DMS53 treated with DMSO at 0.1 percent for 48 hours (cell line): ENCODE measurements around the gene RABGEF1.
A peak's percentile ranks its signal among the peaks of the same experiment; 100 is the strongest.
"Not testable (repeated sequence)": the region's sequence is repeated elsewhere in the genome, so short reads cannot be mapped to it uniquely, and the experiment has no call there.

ENCODE experiments used
- DNase-seq: peaks from one replicate; lab custom pipeline; 2025; ENCODE audit not compliant: unreplicated experiment; lab: John Stamatoyannopoulos, UW

Gene RABGEF1

DNA sequence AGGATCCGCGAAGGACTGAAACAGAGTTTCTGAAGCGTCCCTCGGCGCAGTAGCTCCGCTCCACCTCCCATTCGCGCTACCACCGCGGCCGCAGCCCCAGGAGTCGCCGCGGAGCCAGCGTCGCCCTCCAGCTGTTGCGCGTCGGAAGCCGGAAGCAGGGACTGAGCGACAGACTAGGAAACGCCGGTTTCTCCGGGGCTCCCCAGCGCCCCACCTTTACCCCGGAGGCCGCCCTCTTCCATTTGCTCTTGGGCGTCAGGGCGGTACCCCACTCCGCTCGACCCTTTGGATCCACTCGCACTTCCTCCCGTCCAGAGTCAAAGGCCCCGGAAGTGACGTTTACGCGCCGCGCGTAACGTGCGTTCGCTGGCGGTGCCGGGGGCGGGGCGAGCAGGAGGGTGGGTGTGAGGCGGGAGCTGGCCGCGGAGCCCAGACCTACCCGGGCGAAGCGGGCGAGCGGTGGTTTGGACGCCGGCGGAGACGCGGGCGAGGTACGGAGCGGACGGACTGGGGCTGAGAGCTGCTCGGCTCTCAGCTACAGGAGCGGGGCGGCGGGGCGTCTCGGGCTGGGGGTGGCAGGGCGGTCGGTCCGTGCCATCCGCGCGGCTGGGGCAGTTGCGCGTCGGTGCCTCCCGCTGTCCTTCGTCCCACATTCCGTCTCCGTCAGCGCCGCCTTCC, at the start of gene RABGEF1:
Gene RABGEF1, plus strand, starts transcription at position 432 of the 678 bp plus-strand sequence. CDS start 31,167 bp downstream, outside the sequence.
- DNase-seq, result peak; percentile 93

DNA sequence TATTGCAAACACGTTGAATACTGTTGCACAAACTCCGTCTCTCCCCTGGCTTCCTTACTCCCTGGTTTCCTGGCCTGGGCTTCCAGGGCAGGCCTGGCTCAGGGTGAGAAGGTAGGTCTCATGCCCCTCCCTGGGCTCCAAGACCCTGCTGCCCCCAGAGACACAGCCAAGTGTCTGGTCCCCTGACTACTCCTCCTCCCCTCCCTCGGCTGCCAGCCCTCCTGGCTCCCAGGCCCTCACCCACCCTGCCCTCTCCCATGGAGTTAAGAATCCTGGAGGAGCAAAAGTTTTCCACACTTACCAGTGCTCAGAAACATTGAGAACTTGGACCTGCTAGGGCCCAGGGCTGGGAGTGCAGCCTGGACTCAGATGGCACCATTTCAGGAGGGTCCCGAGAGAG, 47.2 kb upstream of the RABGEF1 start:
- DNase-seq, result no peak

DNA sequence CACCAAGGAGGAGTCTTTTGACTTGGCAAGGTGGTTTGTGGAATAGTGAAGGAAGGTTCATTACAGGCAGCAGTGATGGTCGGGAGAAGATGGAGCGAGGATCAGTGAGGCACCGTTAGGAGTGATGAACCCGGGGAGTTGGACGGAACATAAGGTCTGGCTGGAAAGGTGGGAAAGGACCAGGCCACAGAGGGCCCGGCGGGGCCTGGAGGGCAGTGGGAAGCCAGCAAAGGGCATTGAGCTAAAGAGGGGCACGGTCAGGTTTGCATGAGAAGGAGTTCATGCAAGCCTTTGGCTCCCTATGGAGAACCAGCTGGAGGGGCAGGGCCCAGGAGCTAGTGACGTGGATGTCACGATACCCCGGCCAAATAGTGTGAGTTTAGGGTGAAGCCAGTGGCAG, 46.2 kb upstream of the RABGEF1 start:
- DNase-seq, result no peak

DNA sequence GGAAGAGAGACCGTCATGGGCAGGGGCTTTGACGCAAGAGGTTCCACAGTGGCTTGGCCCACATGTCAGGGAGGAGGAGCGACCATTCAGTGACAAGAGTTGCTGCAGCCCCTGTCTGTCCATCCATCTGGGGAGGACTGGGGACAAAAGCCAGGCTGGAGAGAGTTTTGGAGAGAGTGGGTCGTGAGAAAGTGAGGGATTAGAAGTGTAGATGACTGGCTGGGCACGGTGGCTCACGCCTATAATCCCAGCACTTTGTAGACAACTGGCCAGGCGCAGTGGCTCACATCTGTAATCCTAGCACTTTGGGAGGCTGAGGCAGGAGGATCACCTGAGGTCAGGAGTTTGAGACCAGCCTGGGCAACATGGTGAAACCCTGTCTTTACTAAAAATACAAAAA, 45.1 kb upstream of the RABGEF1 start:
- not testable (repeated sequence) for DNase-seq

DNA sequence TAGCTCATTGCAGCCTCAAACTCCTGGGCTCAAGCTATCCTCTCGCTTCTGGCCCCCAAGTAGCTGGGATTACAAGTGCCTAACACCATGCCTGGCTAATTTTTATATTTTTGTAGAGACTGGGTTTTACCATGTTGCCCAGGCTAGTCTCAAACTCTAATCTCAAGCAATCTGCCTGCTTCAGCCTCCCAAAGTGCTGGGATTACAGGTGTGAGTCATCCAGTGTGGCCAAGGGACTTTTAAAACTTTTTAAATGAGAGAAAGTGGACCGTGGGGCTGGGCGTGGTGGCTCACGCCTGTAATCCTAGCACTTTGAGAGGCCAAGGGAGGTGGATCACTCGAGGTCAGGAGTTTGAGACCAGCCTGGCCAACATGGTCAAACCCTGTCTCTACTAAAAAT, 44.4 kb upstream of the RABGEF1 start:
- DNase-seq, result not testable (repeated sequence)

DNA sequence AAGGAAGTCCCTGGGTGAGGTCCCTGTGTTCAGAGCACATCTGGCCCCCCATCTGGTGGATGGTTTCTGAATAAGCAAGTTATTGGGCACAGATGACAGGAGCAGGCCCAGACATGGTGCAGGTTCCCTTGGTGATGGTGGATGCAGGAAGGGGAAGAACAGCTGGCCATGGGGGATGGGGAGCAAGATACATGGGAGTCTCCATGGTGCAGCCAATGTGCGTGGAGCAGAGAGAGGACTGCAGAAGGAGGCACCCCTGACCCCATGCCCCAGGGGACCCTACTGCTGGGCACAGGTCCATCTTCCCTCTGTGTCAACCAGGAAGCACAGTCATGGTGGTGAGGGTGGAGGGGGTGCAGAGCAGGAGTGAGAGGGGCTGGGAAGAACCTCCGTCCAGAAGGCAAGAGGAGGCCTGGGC, 43.8 kb upstream of the RABGEF1 start:
- DNase-seq, result no peak

DNA sequence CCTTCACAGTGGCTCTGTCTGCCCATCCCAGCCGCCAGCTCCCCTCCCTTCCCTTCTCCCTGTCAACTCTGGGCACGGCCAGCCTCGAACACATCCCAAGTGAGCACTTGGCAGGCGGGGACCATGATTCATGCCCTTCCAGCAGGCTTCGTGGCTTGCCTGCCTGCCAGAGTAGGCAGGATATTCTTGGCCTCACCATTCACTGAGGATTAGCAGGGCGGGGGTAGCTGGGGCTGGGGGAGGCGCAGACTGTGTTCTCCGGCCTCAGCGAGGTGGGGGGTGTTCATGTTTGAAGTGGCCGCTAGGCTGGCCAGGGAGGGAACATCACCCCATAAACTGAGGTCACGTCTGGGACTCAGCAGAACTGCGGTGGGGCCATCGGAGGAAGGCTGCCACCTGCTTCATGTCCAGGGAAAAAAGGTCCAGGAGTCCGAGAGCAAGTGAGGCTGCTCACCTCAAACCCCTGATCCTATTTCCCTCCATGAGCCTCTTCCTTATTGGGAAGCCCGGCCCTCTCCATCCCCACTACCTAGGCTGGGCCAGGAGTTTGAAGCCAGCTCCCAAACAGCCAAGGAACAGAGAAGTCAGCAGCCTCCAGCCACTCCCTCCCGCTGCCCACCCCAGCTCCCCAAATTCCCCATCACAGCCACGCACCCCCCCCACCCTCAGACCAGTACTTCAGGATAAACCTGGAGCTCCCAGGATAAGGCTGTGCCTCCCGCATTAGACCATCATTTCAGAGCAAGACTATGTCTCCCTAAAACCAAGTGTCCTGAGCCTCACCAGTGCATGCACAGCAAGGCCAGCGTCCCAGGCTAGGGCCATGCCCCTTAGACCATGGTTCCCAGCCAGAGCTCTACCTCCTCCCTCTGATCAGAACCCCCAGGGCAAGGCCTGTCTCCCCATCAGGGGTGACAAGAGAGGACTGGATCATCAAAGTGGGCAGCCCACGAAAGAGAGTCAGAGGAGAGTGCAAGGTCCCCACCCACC, 42.8 kb upstream of the RABGEF1 start:
- DNase-seq, result no peak

DNA sequence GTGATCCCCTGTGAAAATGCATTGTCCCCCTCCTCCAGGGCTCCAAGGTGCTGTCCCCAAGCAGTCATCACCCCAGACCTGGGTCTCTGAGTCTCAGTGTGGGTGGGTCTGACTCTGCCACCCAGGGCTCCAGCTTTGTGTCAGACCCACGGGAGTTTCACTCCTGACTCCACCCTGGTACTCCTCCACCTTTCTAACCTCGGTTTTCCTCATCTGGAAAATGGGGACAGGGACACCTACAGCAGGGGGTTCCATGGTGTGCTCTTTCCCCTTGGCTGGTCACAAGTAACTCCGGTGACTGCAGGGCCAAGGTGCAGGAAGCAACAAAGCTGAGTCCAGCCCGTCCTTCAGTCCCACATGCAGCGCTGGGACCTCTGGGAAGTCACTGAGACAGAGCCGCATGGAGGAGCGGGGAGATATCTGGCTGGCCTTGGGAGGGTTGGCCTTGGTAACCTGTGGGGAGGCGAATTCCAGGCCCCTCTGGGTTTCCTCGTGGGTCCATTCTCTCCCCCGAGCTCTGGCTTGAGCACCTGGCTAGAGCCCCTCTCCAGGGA, 41.8 kb upstream of the RABGEF1 start:
- no peak for DNase-seq

DNA sequence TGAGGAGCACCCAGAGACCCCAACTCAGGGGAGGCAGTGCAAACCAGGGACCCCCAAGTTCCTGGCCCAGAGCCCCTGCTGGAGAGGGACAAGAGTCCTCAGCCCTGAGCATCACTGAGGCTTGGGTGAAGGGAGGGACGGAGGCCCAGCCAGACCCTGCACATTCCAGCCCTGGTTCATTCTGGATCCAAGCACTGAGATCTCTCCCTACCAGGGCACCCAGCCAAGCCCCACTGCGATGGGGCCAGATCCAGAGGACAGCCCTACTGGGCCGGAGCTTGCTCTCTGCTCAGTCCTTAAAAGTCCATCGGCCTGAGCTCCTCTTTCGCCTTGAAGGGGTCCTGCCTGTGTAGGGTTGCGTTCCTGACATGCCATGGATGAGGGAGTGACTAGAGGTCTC, 40.5 kb upstream of the RABGEF1 start:
- DNase-seq, result no peak

DNA sequence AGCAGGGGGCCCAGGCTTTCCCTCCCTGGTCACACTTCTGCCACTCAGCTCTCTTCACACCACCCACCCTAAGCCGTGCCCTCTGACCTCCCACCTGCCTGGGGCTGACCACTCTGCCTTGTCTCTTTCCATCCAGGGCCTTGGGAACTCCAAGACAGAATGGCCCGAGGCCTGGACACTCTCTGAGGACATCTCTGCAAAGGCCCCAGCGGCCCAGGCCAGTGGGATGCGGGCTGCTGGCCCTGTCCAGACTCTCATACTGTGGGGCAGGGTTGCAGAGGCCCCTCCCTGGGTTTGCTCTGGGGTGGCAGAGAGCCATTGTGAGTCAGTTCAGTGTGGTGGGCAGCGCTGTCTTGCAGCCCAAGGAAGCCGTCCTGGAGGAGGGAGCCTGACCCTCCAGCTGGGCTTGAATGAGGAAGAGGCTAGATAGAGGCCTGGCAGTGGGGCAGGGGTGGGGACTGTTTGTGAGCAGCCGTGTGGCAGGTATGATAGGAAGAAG, 39.9 kb upstream of the RABGEF1 start:
- DNase-seq, result no peak

DNA sequence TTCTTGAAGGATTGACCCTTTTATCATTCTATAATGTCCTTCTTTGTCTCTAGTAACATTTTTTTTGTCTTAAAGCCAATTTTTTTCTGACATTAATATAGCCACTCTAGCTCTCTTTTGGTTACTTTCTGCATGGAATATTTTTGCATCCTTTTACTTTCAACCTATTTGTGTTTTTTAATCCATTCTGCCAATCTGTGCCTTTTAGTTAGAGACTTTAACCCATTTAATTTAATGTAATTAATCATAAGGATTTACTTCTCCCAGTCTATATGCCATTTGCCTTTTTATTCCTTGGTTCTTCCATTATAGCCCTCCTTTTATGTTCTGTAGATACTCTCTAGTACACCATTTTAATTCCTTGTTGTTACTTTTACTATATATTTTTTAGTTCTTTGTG, 32.7 kb upstream of the RABGEF1 start:
- DNase-seq, result no peak

DNA sequence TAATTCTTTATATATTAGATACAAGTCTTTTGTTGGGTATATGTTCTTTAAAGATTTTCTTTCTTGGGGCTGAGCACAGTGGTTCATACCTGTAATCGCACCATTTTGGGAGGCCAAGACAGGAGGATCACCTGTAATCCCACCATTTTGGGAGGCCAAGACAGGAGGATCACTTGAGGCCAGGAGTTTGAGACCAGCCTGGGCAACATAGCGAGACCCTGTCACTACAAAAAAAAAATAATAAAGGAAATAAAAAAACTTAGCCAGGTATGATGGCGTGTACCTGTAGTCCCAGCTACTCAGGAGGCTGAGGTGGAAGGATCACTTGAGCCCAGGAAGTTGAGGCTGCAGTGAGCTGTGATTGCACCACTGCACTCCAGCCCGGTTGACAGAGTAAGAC, 29.8 kb upstream of the RABGEF1 start:
- DNase-seq, result not testable (repeated sequence)

DNA sequence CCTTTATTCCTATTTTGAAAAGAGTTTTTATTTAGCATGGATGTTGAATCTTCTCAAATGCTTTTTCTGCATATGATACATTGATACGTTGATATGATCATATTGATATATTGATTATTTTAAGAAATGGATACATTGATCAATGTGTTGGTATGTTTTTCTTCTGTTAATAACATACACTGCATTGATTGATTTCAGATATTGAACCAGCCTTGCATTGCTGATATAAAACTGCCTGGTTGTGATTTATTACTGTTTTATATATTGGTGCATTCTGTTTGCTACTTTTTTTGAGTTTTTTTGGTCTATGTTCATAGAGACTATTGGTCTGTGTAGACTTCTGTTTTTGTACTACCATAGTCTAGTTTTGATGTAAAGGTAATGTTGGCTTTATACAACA, 26.8 kb upstream of the RABGEF1 start:
- DNase-seq, result no peak

DNA sequence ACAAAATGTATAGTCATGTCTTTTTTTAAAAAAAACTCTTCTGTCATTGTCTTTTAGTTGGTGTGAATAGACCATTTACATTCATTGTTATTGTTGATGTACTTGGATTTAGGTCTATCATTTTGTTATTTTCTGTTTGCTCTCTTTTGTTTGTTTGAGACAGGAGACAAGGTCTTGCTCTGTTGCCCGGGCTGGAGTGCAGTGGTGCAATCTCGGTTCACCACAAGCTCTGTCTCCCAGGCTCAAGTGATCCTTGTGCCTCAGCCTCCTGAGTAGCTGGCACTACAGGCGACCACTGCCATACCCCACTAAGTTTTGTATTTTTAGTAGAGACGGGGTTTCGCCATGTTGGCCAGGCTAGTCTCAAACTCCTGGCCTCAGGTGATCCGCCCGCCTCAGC, 23.9 kb upstream of the RABGEF1 start:
- not testable (repeated sequence) for DNase-seq

DNA sequence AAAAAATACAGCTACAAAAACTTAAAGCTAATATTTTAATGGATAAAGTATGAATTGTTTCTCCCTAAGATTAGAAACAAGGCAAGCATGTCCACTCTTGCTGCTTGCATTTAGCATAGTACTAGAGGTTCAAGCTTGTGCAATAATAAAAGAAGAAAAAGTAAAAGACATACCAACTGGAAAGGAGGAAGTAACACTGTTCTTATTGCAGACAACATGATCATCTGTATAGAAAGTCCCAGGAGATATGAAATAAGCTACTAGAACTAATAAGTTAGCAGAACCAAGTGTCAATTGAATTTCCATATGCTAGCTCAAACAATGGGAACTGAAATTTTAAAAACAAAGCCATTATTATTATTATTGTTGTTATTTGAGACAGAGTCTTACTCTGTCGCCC, 20.0 kb upstream of the RABGEF1 start:
- no peak for DNase-seq

DNA sequence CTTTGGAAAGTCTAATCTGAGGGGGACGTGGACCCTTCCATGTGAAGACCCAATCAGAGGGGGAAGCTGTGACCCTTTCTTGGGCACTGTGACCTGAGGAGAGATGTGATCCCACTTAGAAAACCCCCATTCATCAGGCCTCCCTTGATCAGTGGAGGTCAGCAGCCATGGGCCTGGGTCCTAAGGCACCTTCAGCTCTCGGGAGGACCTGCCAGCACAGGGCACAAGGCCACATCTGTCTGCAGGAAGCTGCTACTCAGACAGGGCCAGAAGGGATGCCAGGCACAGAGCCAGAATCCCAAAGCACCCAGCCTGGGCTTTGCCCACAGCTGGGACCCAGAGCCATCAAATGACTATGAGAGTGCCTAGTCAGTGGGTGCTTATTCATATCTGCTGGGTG, 14.7 kb upstream of the RABGEF1 start:
- DNase-seq, result no peak

DNA sequence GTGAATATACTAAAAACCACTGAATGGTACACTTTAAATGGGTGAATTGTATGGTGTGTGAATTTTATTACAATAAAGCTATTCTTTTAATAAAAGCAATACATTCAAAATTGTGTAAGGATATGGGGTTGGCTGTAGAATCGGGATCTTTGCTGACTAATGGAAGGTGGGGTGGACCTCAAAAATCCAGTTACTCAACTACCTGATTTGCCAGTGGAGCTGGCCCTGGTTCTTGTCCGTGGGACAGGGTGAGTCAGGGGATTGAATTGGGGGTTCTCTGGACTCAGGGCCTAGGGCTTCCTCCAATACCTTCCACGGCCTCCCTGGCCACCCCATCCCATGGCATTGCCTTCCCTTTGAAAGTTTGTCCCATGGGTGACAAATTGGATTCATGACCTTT, 13.5 kb upstream of the RABGEF1 start:
- no peak for DNase-seq

DNA sequence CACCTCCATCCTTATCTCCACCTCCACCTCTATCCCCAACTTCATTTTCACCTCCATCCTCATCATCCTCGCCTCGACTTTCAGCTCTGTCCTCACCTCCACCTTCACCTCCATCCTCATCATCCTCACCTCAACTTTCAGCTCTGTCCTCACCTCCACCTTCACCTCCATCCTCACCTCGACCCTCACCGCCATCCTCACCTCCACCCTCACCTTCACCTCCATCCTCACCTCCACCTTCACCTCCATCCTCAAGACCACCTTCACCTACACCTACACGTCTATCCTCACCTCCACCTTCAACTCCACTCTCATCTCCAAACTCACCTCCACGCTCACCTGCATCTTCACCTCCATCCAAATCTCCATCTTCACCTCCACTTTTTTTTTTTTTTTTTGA, 12.0 kb upstream of the RABGEF1 start:
- DNase-seq, result no peak

DNA sequence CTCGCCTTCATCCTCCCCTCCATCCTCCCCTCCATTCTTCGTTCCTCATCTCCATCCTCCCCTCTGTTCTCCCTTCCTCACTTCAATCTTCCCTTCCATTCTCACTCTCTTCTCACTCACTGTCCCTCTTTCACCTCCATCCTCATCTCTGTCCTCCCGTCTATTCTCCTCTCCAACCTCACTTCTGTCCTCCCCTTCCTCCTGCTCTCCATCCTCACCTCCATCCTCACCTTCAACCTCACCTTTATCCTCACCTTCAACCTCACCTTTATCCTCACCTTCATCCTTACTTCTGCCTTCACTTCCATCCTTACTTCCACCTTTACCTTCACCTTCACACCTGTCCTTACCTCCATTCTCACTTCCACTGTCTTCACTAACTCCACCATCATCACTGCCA, 11.3 kb upstream of the RABGEF1 start:
- no peak for DNase-seq

DNA sequence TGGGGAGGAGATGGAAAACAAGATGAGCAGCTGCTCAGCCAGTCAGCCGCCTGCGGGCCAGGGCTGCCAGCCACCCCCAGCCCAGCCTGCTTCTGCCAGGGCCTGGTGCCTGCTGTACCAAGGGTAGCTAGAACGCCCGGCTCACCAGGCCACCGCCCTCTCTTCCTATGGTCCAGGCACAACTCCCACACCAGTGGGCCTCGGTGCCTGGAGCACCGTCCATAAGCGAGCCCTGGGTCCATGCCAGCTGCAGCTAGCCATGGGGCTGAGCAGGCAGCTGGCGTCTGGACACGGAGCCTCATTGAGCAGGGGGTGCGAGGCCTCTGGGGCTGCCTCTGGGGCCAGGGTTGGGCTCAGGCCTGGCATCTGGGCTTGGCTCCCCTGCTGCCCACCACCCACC, 8.5 kb upstream of the RABGEF1 start:
- DNase-seq, result no peak

DNA sequence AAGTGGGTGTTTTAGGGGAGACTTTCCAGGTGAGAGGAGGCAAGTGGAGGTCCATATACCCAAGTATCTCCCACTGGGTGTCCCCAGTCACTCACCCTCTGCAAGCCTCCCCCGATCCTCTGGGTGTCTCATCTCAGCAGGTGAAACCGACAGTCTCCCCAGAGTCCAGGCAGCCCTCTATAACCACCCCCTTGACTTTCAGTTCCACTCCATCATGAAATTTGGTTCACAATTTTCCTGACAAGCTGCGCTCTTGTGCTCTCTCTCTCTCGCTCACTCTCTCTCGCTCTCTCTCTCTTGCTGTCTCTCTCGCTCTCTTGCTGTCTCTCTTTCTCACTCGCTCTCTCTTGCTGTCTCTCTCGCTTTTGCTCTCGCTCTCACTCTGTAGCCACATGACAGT, 8.1 kb upstream of the RABGEF1 start:
- DNase-seq, result no peak

DNA sequence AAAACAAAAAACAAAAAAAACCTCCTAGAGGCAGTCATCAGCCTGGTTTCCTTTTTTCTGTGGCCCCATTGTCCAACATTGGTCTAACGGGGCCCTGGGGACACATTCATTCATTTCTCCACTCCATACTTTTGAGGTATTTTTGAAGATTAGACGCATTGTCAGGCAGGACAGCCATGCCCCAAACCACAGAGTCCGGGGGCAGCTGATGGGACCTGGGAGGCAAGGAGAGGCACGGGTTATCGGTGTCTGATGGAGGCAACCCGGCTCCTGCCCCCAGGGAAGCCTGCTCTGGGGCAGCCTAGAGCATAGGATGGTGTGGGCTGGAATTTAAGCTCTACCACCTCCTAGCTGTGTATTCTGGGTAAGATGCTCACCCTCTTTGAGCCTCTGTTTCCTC, 6.5 kb upstream of the RABGEF1 start:
- no peak for DNase-seq
